HUES48 (cell line): ENCODE measurements around the gene MMADHC.
A peak's percentile ranks its signal among the peaks of the same experiment; 100 is the strongest.

Source experiments
- H3K27ac ChIP-seq: one replicate; pipeline ENCODE4 v1.7.0; 2013; ENCODE audit warnings: low read depth, low read length, inconsistent platforms
- H3K27me3 ChIP-seq: 2 replicates; pipeline ENCODE4 v1.6.1; 2013; ENCODE audit warnings: mild to moderate bottlenecking, low read length; ENCODE audit not compliant: control insufficient read depth, insufficient read depth
- H3K36me3 ChIP-seq: 2 replicates; pipeline ENCODE4 v1.6.1; 2013; ENCODE audit warnings: low read length; ENCODE audit not compliant: control insufficient read depth, insufficient read depth
- H3K4me1 ChIP-seq: 2 replicates; pipeline ENCODE4 v1.6.1; 2013; ENCODE audit warnings: mild to moderate bottlenecking, low read length; ENCODE audit not compliant: control insufficient read depth, insufficient read depth
- H3K4me3 ChIP-seq: 2 replicates; pipeline ENCODE4 v1.5.1; 2013; ENCODE audit warnings: mild to moderate bottlenecking, low read depth, low read length
- H3K9ac ChIP-seq: 2 replicates; pipeline ENCODE4 v1.6.1; 2013; ENCODE audit warnings: mild to moderate bottlenecking, low read depth, low read length, moderate library complexity
- H3K9me3 ChIP-seq: 2 replicates; pipeline ENCODE4 v1.6.1; 2013; ENCODE audit warnings: low read length; ENCODE audit not compliant: control insufficient read depth, insufficient read depth

MMADHC gene

DNA sequence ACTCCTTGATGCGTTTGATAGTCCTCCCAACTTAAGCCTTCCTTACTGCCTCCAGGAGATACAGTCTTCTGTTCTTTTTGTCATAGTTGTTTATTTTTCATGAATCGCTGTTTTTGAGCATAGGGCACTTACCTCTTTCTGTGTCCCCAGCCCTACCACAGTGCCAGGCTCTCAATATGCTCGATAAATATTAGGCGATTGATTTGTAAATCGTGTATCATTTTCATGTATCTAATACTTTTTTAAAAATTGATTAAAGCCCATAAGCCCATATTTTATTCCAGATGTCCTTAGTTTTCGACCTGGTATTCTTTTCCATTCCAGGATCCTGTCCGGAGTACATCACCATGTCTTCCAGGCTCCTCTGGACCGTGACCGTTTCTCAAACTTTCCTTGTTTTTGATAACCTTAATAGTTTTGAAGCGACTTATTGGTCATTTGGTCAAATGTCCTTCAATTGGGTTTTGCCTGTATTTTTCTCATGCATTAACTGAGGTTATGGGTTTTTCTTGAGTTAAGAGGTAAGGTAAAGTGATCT, 444 bp upstream of the MMADHC start:
- H3K27me3 ChIP-seq = no peaks in the 10 kb centered on the region
- H3K36me3 ChIP-seq = peaks cover 32% of the 10 kb centered on the region
- peaks cover 6% of the 10 kb centered on the region for H3K4me1 ChIP-seq
- peak overlapping the region; percentile 96 for H3K4me3 ChIP-seq
- H3K9me3 ChIP-seq = no peaks in the 10 kb centered on the region
- 0 out of 2 replicates have a peak overlapping the region, but pooled peaks have one; percentile 30 for H3K9ac ChIP-seq
- H3K27ac ChIP-seq = no peak overlapping the region

GRCh38 chr2:149586898-149587219, 716 bp downstream of the MMADHC start:
- peaks cover 6% of the 10 kb centered on the region for H3K4me1 ChIP-seq
- H3K9ac ChIP-seq = peak overlapping the region; percentile 98
- H3K36me3 ChIP-seq = peaks cover 44% of the 10 kb centered on the region
- H3K27ac ChIP-seq = peak overlapping the region; percentile 98
- peak overlapping the region; percentile 96 for H3K4me3 ChIP-seq
- H3K27me3 ChIP-seq = no peaks in the 10 kb centered on the region
- H3K9me3 ChIP-seq = no peaks in the 10 kb centered on the region

DNA sequence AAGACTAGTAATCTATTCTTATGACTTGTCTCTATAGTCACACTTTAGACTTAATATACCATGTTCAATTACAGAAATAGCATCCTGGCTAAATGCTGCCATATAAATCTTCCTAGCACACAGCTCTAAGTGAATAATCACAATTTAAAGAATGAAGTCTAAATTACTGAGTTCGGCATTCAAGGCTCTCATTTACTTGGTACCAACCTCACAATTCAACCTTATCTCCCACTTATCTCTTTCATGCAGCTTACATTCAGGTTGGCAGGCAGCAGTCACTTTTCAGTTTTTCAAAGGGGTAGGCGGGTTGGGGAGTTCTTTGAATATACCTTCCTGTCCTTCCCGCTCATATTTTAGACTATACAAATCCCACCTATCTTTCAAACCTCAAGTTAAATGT, 1.5 kb downstream of the MMADHC start:
- peaks cover 52% of the 10 kb centered on the region for H3K36me3 ChIP-seq
- peaks cover 6% of the 10 kb centered on the region for H3K4me1 ChIP-seq
- H3K27me3 ChIP-seq = no peaks in the 10 kb centered on the region
- H3K27ac ChIP-seq = no peak overlapping the region
- H3K9ac ChIP-seq = no peak overlapping the region
- peak overlapping the region; percentile 96 for H3K4me3 ChIP-seq
- H3K9me3 ChIP-seq = no peaks in the 10 kb centered on the region

DNA sequence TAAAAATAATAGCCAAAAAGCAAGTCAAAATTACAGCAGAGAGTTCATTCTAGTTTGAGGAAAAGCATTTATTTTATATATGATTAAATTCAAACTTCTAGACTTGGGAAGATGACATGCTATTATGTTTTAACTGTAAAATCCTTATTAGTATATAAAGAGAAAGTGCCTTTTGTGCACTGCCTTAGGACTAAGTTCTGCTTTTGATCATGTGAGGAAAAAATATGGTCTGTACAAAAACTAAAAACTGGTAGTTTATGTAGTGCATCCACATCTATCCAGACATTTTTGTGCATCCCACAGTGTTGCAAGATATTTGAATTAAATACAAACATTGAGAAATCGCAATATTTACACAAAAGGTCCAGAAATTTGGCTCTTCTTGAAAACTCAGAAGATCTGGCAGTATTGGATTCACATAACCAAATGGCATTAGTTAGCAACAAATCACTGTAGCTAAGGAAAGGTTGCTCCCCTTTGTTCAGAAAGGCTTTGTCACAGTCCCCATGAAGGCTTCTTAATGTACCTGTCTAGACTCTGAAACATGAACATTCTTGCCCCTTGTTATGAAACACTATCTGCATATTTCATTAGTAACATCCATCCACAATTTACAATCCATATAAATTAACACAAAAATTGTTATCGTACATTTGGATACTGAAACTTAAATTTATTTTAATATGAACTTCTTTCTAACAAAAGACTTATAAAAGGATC, 2.2 kb downstream of the MMADHC start:
- Histone ChIP-seq H3K36me3 (peaks cover 59% of the 10 kb centered on the region), H3K4me3 (peak overlapping the region; percentile 96), H3K9ac (no peak overlapping the region), H3K27ac (no peak overlapping the region), H3K4me1 (peaks cover 6% of the 10 kb centered on the region), H3K27me3 (no peaks in the 10 kb centered on the region), H3K9me3 (no peaks in the 10 kb centered on the region)

DNA sequence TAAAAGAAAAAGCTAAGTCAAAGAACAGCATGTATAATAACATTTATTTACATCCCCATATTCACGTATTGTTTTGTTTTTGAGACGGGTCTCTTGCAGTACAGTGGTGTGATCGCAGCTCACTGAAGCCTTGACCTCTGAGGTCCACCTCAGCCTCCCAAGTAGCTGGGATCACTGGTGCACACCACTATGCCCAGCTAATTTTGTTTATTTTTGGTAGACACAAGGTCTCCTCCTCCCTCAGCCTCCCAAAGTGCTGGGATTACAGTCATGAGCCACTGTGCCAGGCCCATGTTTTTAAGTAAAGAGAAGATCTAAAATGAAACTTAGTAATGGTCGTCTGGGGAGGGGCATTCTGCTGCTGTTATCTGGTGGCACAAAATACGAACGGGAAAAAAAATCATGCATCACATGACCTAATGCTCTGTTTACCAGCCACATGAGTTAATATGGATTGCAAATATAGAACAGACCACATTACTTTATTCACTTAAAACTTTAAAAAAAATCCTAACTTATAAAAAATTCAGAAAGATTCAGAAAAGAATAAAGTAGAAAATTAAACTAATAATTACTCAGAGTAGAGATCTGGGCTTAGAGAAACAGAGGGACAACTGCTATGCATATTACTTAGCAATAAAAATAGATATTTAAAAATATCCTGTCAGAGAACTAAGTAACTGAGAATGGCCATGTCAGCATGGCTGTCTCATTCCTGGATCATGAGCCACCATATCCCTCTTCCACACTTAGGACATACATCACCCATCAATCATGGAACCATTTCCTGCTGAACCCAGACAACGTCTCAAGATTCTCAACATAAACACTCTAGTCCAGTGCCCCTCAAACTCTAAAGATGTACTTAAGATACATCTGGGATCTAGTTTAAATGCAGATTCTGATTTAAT, 7.3 kb downstream of the MMADHC start:
- Histone ChIP-seq H3K27ac (no peak overlapping the region), H3K36me3 (peaks cover 99% of the 10 kb centered on the region), H3K9ac (no peak overlapping the region), H3K4me3 (no peak overlapping the region), H3K9me3 (no peaks in the 10 kb centered on the region), H3K4me1 (no peaks in the 10 kb centered on the region; the same call in none of the 2 replicates), H3K27me3 (no peaks in the 10 kb centered on the region)

GRCh38 chr2:149577269-149577668, 10.3 kb downstream of the MMADHC start:
- peaks cover 100% of the 10 kb centered on the region for H3K36me3 ChIP-seq
- H3K9ac ChIP-seq = no peak overlapping the region
- no peak overlapping the region for H3K4me3 ChIP-seq
- no peak overlapping the region for H3K27ac ChIP-seq
- H3K4me1 ChIP-seq = no peaks in the 10 kb centered on the region
- no peaks in the 10 kb centered on the region for H3K27me3 ChIP-seq
- no peaks in the 10 kb centered on the region for H3K9me3 ChIP-seq

DNA sequence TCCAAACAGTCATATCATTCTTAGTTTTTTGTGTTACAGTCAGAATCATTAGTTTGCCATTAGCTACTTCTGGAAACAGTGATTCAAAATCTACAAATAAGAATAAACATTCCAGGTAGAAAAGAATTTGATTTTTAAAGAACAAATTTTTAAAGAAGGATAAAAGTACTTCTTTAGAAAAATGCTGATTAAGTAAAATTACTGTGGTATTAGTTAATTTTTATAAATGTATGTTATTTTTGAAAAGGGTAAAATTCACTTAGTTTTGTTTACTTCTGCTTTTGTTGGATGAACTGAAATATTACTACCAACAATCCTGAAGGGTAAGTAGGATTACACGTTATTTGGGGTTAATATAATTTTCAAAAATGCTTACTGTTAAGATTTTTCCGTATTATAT, 11.8 kb downstream of the MMADHC start:
- Histone ChIP-seq H3K9me3 (no peaks in the 10 kb centered on the region), H3K4me3 (no peak overlapping the region), H3K36me3 (peaks cover 97% of the 10 kb centered on the region), H3K27ac (no peak overlapping the region), H3K4me1 (no peaks in the 10 kb centered on the region), H3K9ac (no peak overlapping the region), H3K27me3 (no peaks in the 10 kb centered on the region)

DNA sequence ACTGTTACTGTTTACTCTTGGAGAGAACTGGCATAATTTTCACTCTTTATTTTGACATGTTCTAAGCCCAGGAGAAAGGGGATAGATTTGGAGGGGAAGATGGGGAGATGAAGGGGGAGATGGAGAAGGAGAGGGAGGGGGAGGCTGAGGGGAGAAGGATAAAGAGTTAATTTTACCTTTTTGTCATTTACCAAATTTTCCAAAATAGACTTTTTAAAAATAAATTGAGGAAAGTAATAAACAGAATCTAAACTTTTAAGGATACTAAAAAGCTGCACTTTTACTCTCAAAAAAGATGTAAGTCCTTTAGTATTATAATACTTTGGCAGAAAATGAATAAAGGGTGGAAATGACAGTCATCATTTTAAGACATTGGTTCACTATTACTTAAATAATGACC, 12.3 kb downstream of the MMADHC start:
- Histone ChIP-seq H3K36me3 (peaks cover 97% of the 10 kb centered on the region), H3K27ac (no peak overlapping the region), H3K4me3 (no peak overlapping the region), H3K9ac (no peak overlapping the region), H3K27me3 (no peaks in the 10 kb centered on the region), H3K4me1 (no peaks in the 10 kb centered on the region), H3K9me3 (no peaks in the 10 kb centered on the region)

- no peak overlapping the region for H3K27ac ChIP-seq
- H3K9ac ChIP-seq = no peak overlapping the region
- no peak overlapping the region for H3K4me3 ChIP-seq
- H3K27me3 ChIP-seq = no peaks in the 10 kb centered on the region
- H3K36me3 ChIP-seq = peaks cover 97% of the 10 kb centered on the region
- H3K9me3 ChIP-seq = no peaks in the 10 kb centered on the region
- no peaks in the 10 kb centered on the region for H3K4me1 ChIP-seq
Observed at GRCh38 chr2:149573760-149574159, 13.8 kb downstream of the MMADHC start.

DNA sequence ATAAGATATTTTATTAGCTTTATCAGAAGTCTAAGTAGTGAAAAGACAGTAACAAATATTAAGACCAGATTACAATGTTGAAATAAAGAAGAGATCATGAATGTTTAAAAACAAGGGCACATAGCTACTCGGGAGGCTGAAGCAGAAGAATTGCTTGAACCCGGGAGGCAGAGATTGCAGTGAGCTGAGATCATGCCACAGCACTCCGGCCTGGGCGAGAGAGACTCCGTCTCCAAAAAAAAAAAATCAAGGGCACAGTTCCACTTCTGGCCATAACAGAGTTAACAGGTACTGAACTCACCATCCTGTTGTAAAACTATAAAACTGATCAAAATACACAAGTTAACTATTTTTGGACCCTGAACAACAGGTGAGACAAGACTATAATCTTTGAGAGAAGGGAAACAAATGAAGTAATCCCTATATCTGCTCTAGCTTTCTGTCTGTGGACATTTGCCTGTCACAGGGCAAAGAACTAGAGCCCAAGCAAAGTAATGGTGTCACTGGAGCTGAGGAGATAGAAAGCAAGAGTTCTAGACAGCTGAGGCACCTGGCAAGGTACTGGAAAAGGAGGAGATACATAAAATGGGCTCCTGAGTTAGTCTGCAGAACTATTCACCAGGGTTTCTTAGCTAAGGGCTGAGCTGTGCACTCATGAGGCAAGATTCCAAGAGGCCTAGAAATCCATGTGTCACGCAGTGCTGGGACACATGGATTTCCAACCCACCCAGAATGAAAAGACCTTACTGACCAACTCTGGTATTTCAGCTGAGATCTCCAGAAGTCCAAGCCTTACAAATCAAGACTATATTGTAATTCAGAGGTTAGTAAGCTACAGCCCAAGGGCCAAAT, 15.2 kb downstream of the MMADHC start:
- H3K36me3 ChIP-seq = peaks cover 97% of the 10 kb centered on the region
- H3K4me3 ChIP-seq = no peak overlapping the region
- no peak overlapping the region for H3K9ac ChIP-seq
- no peaks in the 10 kb centered on the region for H3K4me1 ChIP-seq
- H3K9me3 ChIP-seq = no peaks in the 10 kb centered on the region
- H3K27ac ChIP-seq = no peak overlapping the region
- H3K27me3 ChIP-seq = no peaks in the 10 kb centered on the region
